A549 (cell line): ENCODE data around the gene ACOX1.

Source experiments
- BCL3 ChIP-seq: fragments of >200 bp; sonication (Bioruptor Twin); formaldehyde crosslinking; IDR thresholded peaks from 3 replicates; pipeline ENCODE4 v1.6.1; 2016
- BHLHE40 ChIP-seq: IDR thresholded peaks from 2 replicates; pipeline ENCODE4 v1.6.1; 2012; ENCODE audit warnings: low read depth, low read length, inconsistent platforms
- CTCF ChIP-seq: fragments of >200 bp; sonication (Bioruptor Twin); formaldehyde crosslinking; IDR thresholded peaks from 3 replicates; pipeline ENCODE4 v1.5.1; 2016
- HES2 ChIP-seq: fragments of >200 bp; sonication (Bioruptor Twin); formaldehyde crosslinking; IDR thresholded peaks from 2 replicates; pipeline ENCODE4 v1.6.1; 2016
- MAFK ChIP-seq: fragments of 450-650 bp; IDR thresholded peaks from 2 replicates; pipeline ENCODE4 v1.6.1; 2014; ENCODE audit not compliant: partially characterized antibody
- MAX ChIP-seq: IDR thresholded peaks from 2 replicates; pipeline ENCODE4 v1.6.1; 2012
- POLR2A ChIP-seq: IDR thresholded peaks from 2 replicates; pipeline ENCODE4 v1.6.1; 2012; ENCODE audit warnings: mild to moderate bottlenecking, low read length
- RAD21 ChIP-seq, 2 experiments: fragments of >200 bp in 1 of 2; sonication (Bioruptor Twin) in 1 of 2; formaldehyde crosslinking in 1 of 2; IDR thresholded peaks in 1 of 2; conservative IDR thresholded peaks in 1 of 2; 2 replicates in 1 of 2; 3 replicates in 1 of 2; pipeline ENCODE4 v1.6.1; 2012 to 2018; ENCODE audit warnings: inconsistent platforms in 1 of 2
- TFCP2L1 ChIP-seq: fragments of 250-450 bp; sonication (Bioruptor Pico); IDR thresholded peaks from 2 replicates; pipeline ENCODE4 v1.5.0; 2021; ENCODE audit warnings: mild to moderate bottlenecking

- TF ChIP-seq HES2 (no peak), BHLHE40 (no peak), TFCP2L1 (no peak), RAD21 (conservative IDR thresholded peaks at IDR 0.05 in 1 of 2, IDR thresholded peaks at IDR 0.05 in 1 of 2) (no peak), MAX (no peak), CTCF (no peak), BCL3 (no peak), MAFK (no peak), POLR2A (no peak)
Observed at GRCh38 chr17:75892556-75893224, 86.3 kb downstream of the ACOX1 start.
